ENCODE results near the gene CPNE4. TPM values are rescaled to one million over a fixed set of nuclear protein-coding genes. Genes with fewer than 3 reads are reported as not detected.

Gene CPNE4
- total and polyA plus RNA-seq, 8 donors: 0.15 to 8.9 (median 1.7) TPM

- H3K27me3 ChIP-seq: no peaks in the 10 kb centered on the region
- peaks cover 0 to 4% (median 0%) of the 10 kb centered on the region in 4 donors for H3K9me3 ChIP-seq
- H3K4me1 ChIP-seq: no peaks in the 10 kb centered on the region
- intact Hi-C loops (cut with DNase I; ENCODE audit: low total_unique reads): no loop called here
- TF ChIP-seq CTCF (IDR thresholded peaks at IDR 0.05) (no peak), EP300 (IDR thresholded peaks at IDR 0.05) (no peak), POLR2AphosphoS5 (IDR thresholded peaks at IDR 0.05) (no peak), POLR2A (IDR thresholded peaks at IDR 0.05) (no peak)
- no peaks in the 10 kb centered on the region for H3K36me3 ChIP-seq
- no peak overlapping the region for H3K27ac ChIP-seq
- DNase-seq: no peak
- H3K4me3 ChIP-seq: no peak overlapping the region
Measured at GRCh38 chr3:131692356-131692755, 342.5 kb downstream of the CPNE4 start.

- H3K27ac ChIP-seq: no peak overlapping the region
- no peak for DNase-seq
- H3K4me1 ChIP-seq: no peaks in the 10 kb centered on the region
- TF ChIP-seq CTCF (IDR thresholded peaks at IDR 0.05) (no peak), EP300 (IDR thresholded peaks at IDR 0.05) (no peak), POLR2A (IDR thresholded peaks at IDR 0.05) (no peak), POLR2AphosphoS5 (IDR thresholded peaks at IDR 0.05) (no peak)
- intact Hi-C loops (cut with DNase I; ENCODE audit: low total_unique reads): no loop called here
- no peak overlapping the region for H3K4me3 ChIP-seq
- no peaks in the 10 kb centered on the region for H3K27me3 ChIP-seq
- no peaks in the 10 kb centered on the region for H3K36me3 ChIP-seq
- peaks cover 0 to 4% (median 0%) of the 10 kb centered on the region in 4 donors for H3K9me3 ChIP-seq
- 74 to 80% (median 76%) methylated on average over 6 of the region's 6 CpGs for WGBS, 5 donors
Measured at GRCh38 chr3:131690800-131691199, 344.0 kb downstream of the CPNE4 start.

GRCh38 chr3:131688370-131688769 is 346.4 kb downstream of the CPNE4 start:
- no peaks in the 10 kb centered on the region for H3K27me3 ChIP-seq

DNA sequence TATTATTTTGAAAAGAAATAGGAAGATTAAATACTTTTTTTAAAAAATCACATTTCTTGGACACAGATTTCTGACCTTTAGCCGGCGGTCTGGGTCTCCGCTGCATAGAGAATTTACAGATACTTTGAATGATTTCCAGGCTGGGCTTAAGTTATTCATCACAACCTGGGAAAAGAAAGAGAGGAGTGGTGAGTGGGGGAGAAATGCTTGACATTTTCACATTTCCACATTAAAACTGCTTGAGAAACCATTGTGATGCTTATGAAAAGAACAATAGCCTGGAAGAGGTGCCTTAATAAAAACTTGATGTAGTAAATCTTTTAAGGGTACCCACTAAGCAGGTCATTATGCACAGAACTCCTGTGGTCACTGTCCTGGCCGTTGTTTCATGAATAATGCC is 365.2 kb downstream of the CPNE4 start:
- intact Hi-C loops (cut with DNase I; ENCODE audit: low total_unique reads): no loop called here
- Histone ChIP-seq H3K4me1 (no peaks in the 10 kb centered on the region), H3K27me3 (no peaks in the 10 kb centered on the region), H3K9me3 (no peaks in the 10 kb centered on the region), H3K36me3 (no peaks in the 10 kb centered on the region), H3K27ac (no peak overlapping the region), H3K4me3 (no peak overlapping the region)
- TF ChIP-seq POLR2A (IDR thresholded peaks at IDR 0.05): no peak
- WGBS, 5 donors: 64 to 85% (median 71%) methylated on average over 4 of the region's 4 CpGs
- no peak for DNase-seq

More at GRCh38 chr3:131688370-131688769, 346.4 kb downstream of the CPNE4 start:
- H3K9me3 ChIP-seq: peaks cover 0 to 4% (median 0%) of the 10 kb centered on the region in 4 donors
- no peak overlapping the region for H3K27ac ChIP-seq
- H3K36me3 ChIP-seq: no peaks in the 10 kb centered on the region
- WGBS, 5 donors: 75 to 86% (median 81%) methylated on average over 3 of the region's 3 CpGs
- no peaks in the 10 kb centered on the region for H3K4me1 ChIP-seq
- intact Hi-C loops (cut with DNase I; ENCODE audit: low total_unique reads): no loop called here
- no peak overlapping the region for H3K4me3 ChIP-seq
- TF ChIP-seq CTCF (IDR thresholded peaks at IDR 0.05): no peak
- TF ChIP-seq POLR2AphosphoS5 (IDR thresholded peaks at IDR 0.05): no peak
- no peak for TF ChIP-seq EP300 (IDR thresholded peaks at IDR 0.05)
- TF ChIP-seq POLR2A (IDR thresholded peaks at IDR 0.05): no peak
- no peak for DNase-seq

- WGBS, 5 donors: 41 to 88% (median 82%) methylated on average over 1 of the region's 1 CpG
- no peak for TF ChIP-seq EP300 (IDR thresholded peaks at IDR 0.05)
- TF ChIP-seq POLR2AphosphoS5 (IDR thresholded peaks at IDR 0.05): no peak
- TF ChIP-seq CTCF (IDR thresholded peaks at IDR 0.05): no peak
- TF ChIP-seq POLR2A (IDR thresholded peaks at IDR 0.05): no peak
- no peaks in the 10 kb centered on the region for H3K27me3 ChIP-seq
Measured at GRCh38 chr3:131658771-131659170, 376.0 kb downstream of the CPNE4 start.

More at GRCh38 chr3:131658771-131659170, 376.0 kb downstream of the CPNE4 start:
- Histone ChIP-seq H3K9me3 (peaks cover 0 to 5% (median 0%) of the 10 kb centered on the region in 4 donors), H3K27ac (no peak overlapping the region), H3K36me3 (no peaks in the 10 kb centered on the region), H3K4me1 (no peaks in the 10 kb centered on the region), H3K4me3 (no peak overlapping the region)
- DNase-seq: no peak
- intact Hi-C loops (cut with DNase I; ENCODE audit: low total_unique reads): no loop called here

Measured in stomach (tissue), 9 donors.